Motor neuron (in vitro differentiated cells): ENCODE results near the gene NRCAM. TPM values are rescaled to one million over a fixed set of nuclear protein-coding genes. Genes with fewer than 3 reads are reported as not detected.
"Not testable (repeated sequence)": the region's sequence is repeated elsewhere in the genome, so short reads cannot be mapped to it uniquely, and the experiment has no call there.

Experiments used
- ATAC-seq, 8 experiments: fragments of 200-7000 bp; cut with Tn5 transposase; replicated peaks in 6 of 8; 2 replicates each; pipeline ENCODE4 v1.8.0; 2021; ENCODE audit warnings: mild to moderate bottlenecking in 8 of 8, moderate library complexity in 8 of 8
- H3K27ac ChIP-seq, 2 donors: fragments of 250-450 bp; sonication (Bioruptor Pico); 2 replicates each; pipeline ENCODE4 v1.9.0; 2021; ENCODE audit warnings: antibody characterized with exemption in 2 of 2, mild to moderate bottlenecking in 2 of 2, moderate library complexity in 1 of 2
- H3K4me1 ChIP-seq, 2 donors: fragments of 250-450 bp; sonication (Bioruptor Pico); replicated peaks in 1 of 2; 2 replicates each; pipeline ENCODE4 v1.6.1; 2021; ENCODE audit warnings: antibody characterized with exemption in 2 of 2, mild to moderate bottlenecking in 2 of 2, moderate library complexity in 1 of 2
- H3K4me3 ChIP-seq, 5 donors: fragments of 250-450 bp; sonication (Bioruptor Pico); 2 replicates each; pipeline ENCODE4 v1.9.0; 2021; ENCODE audit warnings: antibody characterized with exemption in 5 of 5, mild to moderate bottlenecking in 5 of 5, moderate library complexity in 4 of 5
- WGBS, 10 experiments: fragments of 450-650 bp; shearing (Covaris generic); methylation state at CpG; one replicate each; pipeline ENCODE4 v1.0.0; 2022; 5-methylcytosine and 5-hydroxymethylcytosine counted together
- in situ Hi-C, 9 experiments: fragments of 400-800 bp; cut with MboI; loops; one replicate each; pipeline ENCODE4 v1.15.0; 2021; ENCODE audit warnings: low sequenced_read_pairs in 9 of 9, low pct_unique_long_range_greater_than_20kb in 2 of 9; ENCODE audit not compliant: unreplicated experiment in 9 of 9
- total RNA-seq, 8 experiments: library from RNA; unstranded; fragments of 300-600 nt; gene quantifications; 2 replicates each; pipeline versions ENCODE4 v1.2.3 to v1.2.4, GENCODE V29; 2022

NRCAM gene
- total RNA-seq, 8 experiments from 2014 or later = 2.8 to 81.9 (median 53.8) TPM

- Histone ChIP-seq H3K4me3 (no peak overlapping the region), H3K27ac (no peak overlapping the region), H3K4me1 (no peaks in the 10 kb centered on the region)
- WGBS, 10 experiments = 76 to 100% (median 100%) methylated on average over 1 to 5 of the region's 5 CpGs; no CpG with 5 or more reads in 1 of the 10 experiments
- ATAC-seq = no peak
- in situ Hi-C loops = loop anchor here in 3 of 9 experiments (10.0 to 25.0 kb wide), 2 partner anchors 293 to 296 kb away; no protein-coding TSS in a partner anchor
Measured at GRCh38 chr7:108480311-108480710, 24.1 kb upstream of the NRCAM start.

DNA sequence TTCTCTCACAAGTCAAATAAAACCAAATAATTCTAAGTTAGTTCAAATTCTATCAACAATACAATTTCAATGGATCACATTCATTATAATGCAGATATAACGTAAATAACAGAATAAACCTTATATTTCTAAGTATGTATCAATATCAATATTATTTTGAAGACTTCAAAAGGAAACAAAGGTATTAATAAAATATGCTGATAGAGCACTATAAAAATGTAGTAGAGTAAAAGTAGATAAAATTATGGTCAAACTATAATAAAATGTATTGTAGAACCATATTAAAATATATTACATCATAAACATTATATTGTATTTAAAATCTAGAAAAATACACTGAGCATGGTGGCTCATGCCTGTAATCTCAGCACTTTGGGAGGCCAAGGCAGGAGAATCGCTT lies 23.5 kb upstream of the NRCAM start:
- H3K27ac ChIP-seq = no peak overlapping the region
- in situ Hi-C loops = loop anchor here in 3 of 9 experiments (10.0 to 25.0 kb wide), 2 partner anchors 292 to 295 kb away; no protein-coding TSS in a partner anchor
- no peak overlapping the region for H3K4me3 ChIP-seq
- ATAC-seq = no peak
- 90 to 100% (median 91%) methylated on average over 1 to 2 of the region's 2 CpGs; no CpG with 5 or more reads in 2 of the 10 experiments for WGBS, 10 experiments
- H3K4me1 ChIP-seq = no peaks in the 10 kb centered on the region

- WGBS, 10 experiments = 0 to 96% (median 80%) methylated on average over 1 to 5 of the region's 5 CpGs; no CpG with 5 or more reads in 1 of the 10 experiments
- Histone ChIP-seq H3K4me3 (no peak overlapping the region), H3K27ac (no peak overlapping the region), H3K4me1 (no peaks in the 10 kb centered on the region)
- ATAC-seq = peak in 2 of 8 experiments; percentile 75 to 90
- in situ Hi-C loops = loop anchor here in 2 of 9 experiments (25.0 kb wide), 1 partner anchor 292 kb away; no protein-coding TSS in a partner anchor
Measured at GRCh38 chr7:108479118-108479517, 22.9 kb upstream of the NRCAM start.

GRCh38 chr7:108468246-108468645 lies 12.0 kb upstream of the NRCAM start:
- Histone ChIP-seq H3K4me3 (no peak overlapping the region), H3K27ac (no peak overlapping the region), H3K4me1 (no peaks in the 10 kb centered on the region)
- WGBS, 10 experiments = 56 to 100% (median 75%) methylated on average over 1 to 4 of the region's 4 CpGs; no CpG with 5 or more reads in 1 of the 10 experiments
- no peak for ATAC-seq
- in situ Hi-C loops = loop anchor here in 4 of 9 experiments (25.0 kb wide), 1 partner anchor 281 kb away; no protein-coding TSS in a partner anchor

GRCh38 chr7:108467391-108467790 lies 11.2 kb upstream of the NRCAM start:
- WGBS, 10 experiments = 25 to 100% (median 64%) methylated on average over 1 to 2 of the region's 2 CpGs; no CpG with 5 or more reads in 1 of the 10 experiments
- Histone ChIP-seq H3K4me3 (no peak overlapping the region), H3K4me1 (peaks cover 0 to under 1% of the 10 kb centered on the region in 2 donors), H3K27ac (no peak overlapping the region)
- in situ Hi-C loops = loop anchor here in 4 of 9 experiments (25.0 kb wide), 1 partner anchor 280 kb away; no protein-coding TSS in a partner anchor
- no peak for ATAC-seq

DNA sequence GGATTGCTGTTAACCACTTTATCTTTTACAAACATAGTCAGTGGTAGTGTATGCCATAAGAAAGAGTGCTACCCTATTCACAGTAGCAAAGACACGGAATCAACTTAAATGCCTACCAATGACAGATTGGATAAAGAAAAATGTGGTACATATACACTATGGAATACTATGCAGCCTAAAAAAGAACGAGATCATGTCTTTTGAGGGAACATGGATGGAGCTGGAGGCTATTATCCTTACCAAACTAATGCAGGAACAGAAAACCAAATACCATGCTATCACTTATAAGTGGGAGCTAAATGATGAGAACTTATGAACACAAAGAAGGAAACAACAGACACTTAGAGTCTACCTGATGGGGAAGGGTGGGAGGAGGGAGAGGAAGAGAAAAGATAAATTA lies 10.1 kb upstream of the NRCAM start:
- not testable (repeated sequence) for H3K27ac ChIP-seq, H3K4me3 ChIP-seq, ATAC-seq
- H3K4me1 ChIP-seq = peaks cover 3 to 11% of the 10 kb centered on the region in 2 donors
- 46 to 100% (median 84%) methylated on average over 1 to 2 of the region's 2 CpGs for WGBS, 10 experiments
- in situ Hi-C loops = loop anchor here in 4 of 9 experiments (25.0 kb wide), 1 partner anchor 279 kb away; no protein-coding TSS in a partner anchor

DNA sequence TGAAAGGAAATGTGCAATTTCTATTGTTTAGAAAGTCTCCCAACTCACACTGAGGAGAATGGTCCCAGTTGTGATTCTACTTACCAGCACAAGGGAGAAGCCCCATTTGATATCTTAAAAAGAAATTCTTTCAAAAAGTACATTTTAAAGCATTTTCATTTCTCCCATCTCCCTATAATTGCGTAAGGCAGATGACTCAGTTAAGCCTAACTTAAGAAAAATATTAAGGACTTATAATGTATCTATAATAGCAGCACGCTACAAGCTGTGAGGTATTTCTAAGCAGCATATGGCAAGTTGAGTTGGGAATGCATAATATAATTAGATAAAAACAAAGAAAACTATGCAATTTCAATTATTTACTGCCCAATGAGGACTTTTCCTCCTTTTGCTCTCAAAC lies 8.5 kb upstream of the NRCAM start:
- in situ Hi-C loops = loop anchor here in 4 of 9 experiments (25.0 kb wide), 1 partner anchor 277 kb away; no protein-coding TSS in a partner anchor
- WGBS, 10 experiments = 60 to 100% (median 91%) methylated on average over 1 to 2 of the region's 2 CpGs
- peaks cover 3 to 12% of the 10 kb centered on the region in 2 donors for H3K4me1 ChIP-seq
- ATAC-seq = no peak
- no peak overlapping the region for H3K27ac ChIP-seq
- no peak overlapping the region for H3K4me3 ChIP-seq

- in situ Hi-C loops = loop anchor here in 4 of 9 experiments (25.0 kb wide), 1 partner anchor 276 kb away; no protein-coding TSS in a partner anchor
- no peak for ATAC-seq
- no peak overlapping the region for H3K27ac ChIP-seq
- WGBS, 10 experiments = 42 to 83% (median 60%) methylated on average over 1 to 2 of the region's 2 CpGs; no CpG with 5 or more reads in 7 of the 10 experiments
- H3K4me1 ChIP-seq = peaks cover 3 to 12% of the 10 kb centered on the region in 2 donors
- H3K4me3 ChIP-seq = no peak overlapping the region
Measured at GRCh38 chr7:108463613-108464012, 7.4 kb upstream of the NRCAM start.

DNA sequence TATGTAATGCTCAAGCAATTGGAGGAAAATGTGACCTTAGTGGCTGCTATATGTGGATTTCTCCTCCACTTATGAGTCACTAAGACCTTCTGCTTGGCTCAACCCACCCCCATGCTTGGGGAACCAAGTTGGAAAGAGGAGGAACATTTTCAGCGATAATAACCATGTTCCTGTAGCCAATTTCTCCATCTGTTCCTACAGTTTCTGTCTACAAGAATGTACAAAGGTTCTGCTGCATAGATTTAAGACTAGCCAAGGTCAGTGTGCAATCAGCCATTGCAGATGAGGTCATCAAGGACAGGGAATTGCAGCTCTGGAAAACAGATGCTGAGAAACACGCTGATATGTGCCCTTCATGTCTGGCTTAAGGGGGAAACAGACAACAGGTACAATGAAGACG lies 5.6 kb upstream of the NRCAM start:
- Histone ChIP-seq H3K4me1 (peaks cover 3 to 12% of the 10 kb centered on the region in 2 donors), H3K27ac (peak overlapping the region; percentile 63 to 65), H3K4me3 (no peak overlapping the region)
- 0 to 100% (median 58%) methylated on average over 1 to 3 of the region's 3 CpGs for WGBS, 10 experiments
- ATAC-seq = peak in 5 of 8 experiments; percentile 64 to 83 (median 77)
- in situ Hi-C loops = loop anchor here in 4 of 9 experiments (25.0 kb wide), 1 partner anchor 275 kb away; no protein-coding TSS in a partner anchor

DNA sequence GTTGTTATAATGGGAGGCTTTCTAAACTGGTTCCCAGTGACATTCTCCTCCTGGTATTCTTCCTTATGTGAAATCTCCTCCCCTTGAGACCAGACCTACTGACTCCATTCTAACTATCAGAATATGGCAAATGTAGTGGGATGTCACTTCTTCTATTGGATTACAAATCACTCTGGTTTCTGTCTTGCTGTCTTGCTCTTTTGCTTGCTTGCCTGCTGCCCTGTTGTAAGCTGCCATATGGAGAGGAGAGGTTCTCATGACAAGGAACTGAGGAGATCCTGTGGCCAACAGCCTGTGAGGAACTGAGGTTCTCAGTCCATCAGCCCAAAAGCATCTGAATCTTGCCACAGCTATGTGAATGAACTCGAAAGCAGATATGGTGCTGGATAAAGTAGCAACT lies 4.7 kb upstream of the NRCAM start:
- 80% methylated on average over 1 of the region's 1 CpG; no CpG with 5 or more reads in 8 of the 10 experiments for whole genome bisulfite sequencing, 10 experiments
- peaks cover 3 to 12% of the 10 kb centered on the region in 2 donors for H3K4me1 ChIP-seq
- in situ Hi-C loops = loop anchor here in 4 of 9 experiments (25.0 kb wide), 1 partner anchor 274 kb away; no protein-coding TSS in a partner anchor
- no peak overlapping the region for H3K27ac ChIP-seq
- H3K4me3 ChIP-seq = no peak overlapping the region
- ATAC-seq = no peak

GRCh38 chr7:108459922-108460551 lies 3.8 kb upstream of the NRCAM start:
- no peak overlapping the region for H3K27ac ChIP-seq
- no peak overlapping the region for H3K4me3 ChIP-seq
- in situ Hi-C loops = loop anchor here in 4 of 9 experiments (25.0 kb wide), 1 partner anchor 273 kb away; no protein-coding TSS in a partner anchor
- 9 to 67% (median 45%) methylated on average over 1 to 3 of the region's 3 CpGs for WGBS, 10 experiments
- peak in 1 of 8 experiments; percentile 7 for ATAC-seq
- peaks cover 3 to 12% of the 10 kb centered on the region in 2 donors for H3K4me1 ChIP-seq

- Histone ChIP-seq H3K4me3 (no peak overlapping the region), H3K27ac (no peak overlapping the region), H3K4me1 (peaks cover 3 to 24% of the 10 kb centered on the region in 2 donors)
- in situ Hi-C loops = loop anchor here in 4 of 9 experiments (25.0 kb wide), 1 partner anchor 271 kb away; no protein-coding TSS in a partner anchor
- no peak for ATAC-seq
Measured at GRCh38 chr7:108457871-108458270, 1.6 kb upstream of the NRCAM start.
